HepG2 (cell line): Measurements from ENCODE around the gene ZFAND2B. TPM values are rescaled to one million over a fixed set of nuclear protein-coding genes. Genes with fewer than 3 reads are reported as not detected.
A peak's percentile ranks its signal among the peaks of the same experiment; 100 is the strongest.

Experiments used
- ATAD3A ChIP-seq: sonication (generic); formaldehyde crosslinking; IDR thresholded peaks from 2 replicates; pipeline ENCODE4 v1.4.0; 2020; ENCODE audit warnings: missing genetic modification reagents
- CBX2 ChIP-seq, 2 experiments: fragments of 200-600 bp in 1 of 2; sonication (generic); formaldehyde crosslinking in 1 of 2; IDR thresholded peaks; 2 replicates each; pipeline versions ENCODE4 v1.7.0 to v1.8.1; 2018 to 2022; ENCODE audit warnings: low read depth in 2 of 2, low read length in 1 of 2, mild to moderate bottlenecking in 1 of 2, missing genetic modification reagents in 1 of 2
- GLI4 ChIP-seq: sonication (generic); formaldehyde crosslinking; IDR thresholded peaks from 2 replicates; pipeline ENCODE4 v1.5.1; 2020; ENCODE audit warnings: missing genetic modification reagents, mild to moderate bottlenecking, moderate library complexity, borderline replicate concordance
- JARID2 ChIP-seq: sonication (generic); formaldehyde crosslinking; IDR thresholded peaks from 2 replicates; pipeline ENCODE4 v1.8.1; 2023; ENCODE audit warnings: missing genetic modification reagents, inconsistent platforms; ENCODE audit not compliant: insufficient replicate concordance
- PLRG1 ChIP-seq: fragments of 450-650 bp; conservative IDR thresholded peaks from 2 replicates; pipeline ENCODE4 v1.6.1; 2016
- SMARCC2 ChIP-seq: fragments of 450-650 bp; IDR thresholded peaks from 2 replicates; pipeline ENCODE4 v1.6.1; 2017; ENCODE audit warnings: antibody characterized with exemption, mild to moderate bottlenecking
- TARDBP ChIP-seq: sonication (generic); formaldehyde crosslinking; IDR thresholded peaks from 2 replicates; pipeline ENCODE4 v1.8.0; 2022; ENCODE audit warnings: mild to moderate bottlenecking, missing genetic modification reagents
- U2AF2 ChIP-seq: fragments of 200-400 bp; formaldehyde crosslinking; IDR thresholded peaks from 2 replicates; pipeline ENCODE4 v1.6.1; 2017; ENCODE audit warnings: low read depth, mild to moderate bottlenecking, low read length
- ZSCAN29 ChIP-seq: sonication (generic); formaldehyde crosslinking; conservative IDR thresholded peaks from 2 replicates; pipeline ENCODE4 v1.4.0; 2020; ENCODE audit warnings: mild to moderate bottlenecking, missing genetic modification reagents
- polyA plus RNA-seq, 8 experiments: library from polyadenylated mRNA; depleted of rRNA in 3 of 8; stranded (reverse) in 7 of 8; unstranded in 1 of 8; fragments of >200 nt; fragmentation: Illumina TruSeq in 4 of 8; extraction: Trizol in 4 of 8; gene quantifications; 2 replicates each; pipeline versions ENCODE4 v1.2.1 to v1.2.3, GENCODE V29; 2011 to 2016; ENCODE audit warnings: low read depth in 4 of 8, missing spikeins in 1 of 8, mixed read lengths in 1 of 8; ENCODE audit not compliant: insufficient read depth in 1 of 8
- total RNA-seq, 5 experiments: library from RNA; depleted of rRNA; stranded (reverse); fragments of >200 nt; fragmentation: Illumina TruSeq; extraction: Trizol; gene quantifications; 2 replicates each; pipeline ENCODE4 v1.2.3, GENCODE V29; 2016; ENCODE audit warnings: low read depth in 1 of 5
- TF ChIP-seq, protein P1 (sequence below): sonication (generic); formaldehyde crosslinking; IDR thresholded peaks from 2 replicates; pipeline ENCODE4 v1.4.0; 2020; ENCODE audit warnings: missing genetic modification reagents
- TF ChIP-seq, protein P2 (sequence below): sonication (generic); formaldehyde crosslinking; IDR thresholded peaks from 2 replicates; pipeline ENCODE4 v1.5.0; 2020; ENCODE audit warnings: missing genetic modification reagents
- TF ChIP-seq, protein P3 (sequence below): sonication (generic); formaldehyde crosslinking; IDR thresholded peaks from 2 replicates; pipeline ENCODE4 v1.4.0; 2020; ENCODE audit warnings: mild to moderate bottlenecking, missing genetic modification reagents
- TF ChIP-seq, protein P4 (sequence below): sonication (generic); formaldehyde crosslinking; IDR thresholded peaks from 2 replicates; pipeline ENCODE4 v1.5.0; 2020; ENCODE audit warnings: mild to moderate bottlenecking, missing genetic modification reagents
- TF ChIP-seq, protein P5 (sequence below): IDR thresholded peaks from 2 replicates; pipeline ENCODE4 v1.6.1; 2012; ENCODE audit warnings: inconsistent platforms
- TF ChIP-seq, protein P6 (sequence below): IDR thresholded peaks from 2 replicates; pipeline ENCODE4 v1.6.1; 2018; ENCODE audit warnings: missing genetic modification reagents

ZFAND2B gene
- total and polyA plus RNA-seq, 2 of the 13 experiments (the other 11 are each of a cell fraction or from before 2014, with no cell fraction given): 53.3 to 115 TPM

DNA sequence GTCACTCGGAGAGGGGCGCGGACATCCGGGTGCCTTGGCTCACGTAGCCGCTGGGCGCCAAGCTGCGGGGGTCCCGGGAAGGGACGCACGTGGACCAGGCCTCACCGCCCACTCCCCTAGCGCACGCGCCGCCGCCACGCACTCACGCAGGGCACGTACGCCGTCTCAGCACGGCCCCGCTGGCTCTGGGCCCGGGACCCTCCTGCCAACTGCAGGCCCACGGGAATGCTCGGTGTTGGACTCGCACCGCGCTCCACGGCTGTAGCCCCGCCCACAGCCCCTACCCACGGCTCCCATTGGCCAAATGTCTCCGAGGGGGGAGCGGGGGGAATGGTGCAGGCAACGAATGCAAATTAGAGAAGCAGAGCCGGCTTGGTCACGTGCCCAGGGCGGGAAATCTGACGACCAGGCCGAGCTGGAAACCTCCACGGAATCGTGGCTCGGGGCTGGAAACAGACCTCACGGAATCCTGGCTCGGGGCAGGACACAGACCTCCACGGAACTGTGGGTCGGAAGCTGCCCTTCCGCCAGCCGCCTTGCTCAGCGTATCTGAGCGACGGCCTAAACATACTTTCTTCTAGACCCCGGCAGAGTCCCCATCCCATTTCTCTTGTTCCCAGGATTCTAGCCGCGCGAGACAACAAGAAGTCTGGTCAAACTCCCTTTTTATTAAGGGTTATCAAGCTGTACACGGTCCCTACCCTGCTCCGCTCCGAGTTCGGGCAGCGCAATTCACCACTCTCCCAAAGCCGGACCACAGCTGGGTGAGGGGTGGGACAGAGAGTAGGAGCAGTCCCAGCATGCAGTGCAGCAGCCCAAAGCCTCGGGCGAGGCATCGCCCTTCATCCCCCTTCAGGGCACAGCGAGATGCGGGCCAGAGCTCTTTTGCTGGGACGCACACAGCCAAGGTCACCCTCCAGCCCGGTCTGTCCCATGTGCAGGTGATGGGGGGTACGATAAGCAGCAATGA is 12.4 kb downstream of the ZFAND2B start, which contains the start of gene ABCB6 (continued):
- TF ChIP-seq, protein P1, sequence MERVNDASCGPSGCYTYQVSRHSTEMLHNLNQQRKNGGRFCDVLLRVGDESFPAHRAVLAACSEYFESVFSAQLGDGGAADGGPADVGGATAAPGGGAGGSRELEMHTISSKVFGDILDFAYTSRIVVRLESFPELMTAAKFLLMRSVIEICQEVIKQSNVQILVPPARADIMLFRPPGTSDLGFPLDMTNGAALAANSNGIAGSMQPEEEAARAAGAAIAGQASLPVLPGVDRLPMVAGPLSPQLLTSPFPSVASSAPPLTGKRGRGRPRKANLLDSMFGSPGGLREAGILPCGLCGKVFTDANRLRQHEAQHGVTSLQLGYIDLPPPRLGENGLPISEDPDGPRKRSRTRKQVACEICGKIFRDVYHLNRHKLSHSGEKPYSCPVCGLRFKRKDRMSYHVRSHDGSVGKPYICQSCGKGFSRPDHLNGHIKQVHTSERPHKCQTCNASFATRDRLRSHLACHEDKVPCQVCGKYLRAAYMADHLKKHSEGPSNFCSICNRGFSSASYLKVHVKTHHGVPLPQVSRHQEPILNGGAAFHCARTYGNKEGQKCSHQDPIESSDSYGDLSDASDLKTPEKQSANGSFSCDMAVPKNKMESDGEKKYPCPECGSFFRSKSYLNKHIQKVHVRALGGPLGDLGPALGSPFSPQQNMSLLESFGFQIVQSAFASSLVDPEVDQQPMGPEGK (CRISPR knock-in tag): peak; percentile 92
- TF ChIP-seq U2AF2 (peak; percentile 80; the same call in 1 of the 2 replicates), ATAD3A (no peak), ZSCAN29 (CRISPR knock-in tag) (no peak), PLRG1 (no peak), GLI4 (CRISPR knock-in tag) (peak; percentile 62; the same call in 1 of the 2 replicates), TARDBP (CRISPR knock-in tag) (peak; percentile 95), JARID2 (no peak), SMARCC2 (no peak), CBX2 (IDR thresholded peaks at IDR 0.05; ENCODE audit: low read depth, low read length) (no peak), CBX2 (CRISPR knock-in tag; IDR thresholded peaks at IDR 0.05; ENCODE audit: low read depth) (no peak; the same call in 1 of the 2 replicates)
- TF ChIP-seq, protein P2, sequence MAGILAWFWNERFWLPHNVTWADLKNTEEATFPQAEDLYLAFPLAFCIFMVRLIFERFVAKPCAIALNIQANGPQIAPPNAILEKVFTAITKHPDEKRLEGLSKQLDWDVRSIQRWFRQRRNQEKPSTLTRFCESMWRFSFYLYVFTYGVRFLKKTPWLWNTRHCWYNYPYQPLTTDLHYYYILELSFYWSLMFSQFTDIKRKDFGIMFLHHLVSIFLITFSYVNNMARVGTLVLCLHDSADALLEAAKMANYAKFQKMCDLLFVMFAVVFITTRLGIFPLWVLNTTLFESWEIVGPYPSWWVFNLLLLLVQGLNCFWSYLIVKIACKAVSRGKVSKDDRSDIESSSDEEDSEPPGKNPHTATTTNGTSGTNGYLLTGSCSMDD: peak; percentile 94
- TF ChIP-seq, protein P3, sequence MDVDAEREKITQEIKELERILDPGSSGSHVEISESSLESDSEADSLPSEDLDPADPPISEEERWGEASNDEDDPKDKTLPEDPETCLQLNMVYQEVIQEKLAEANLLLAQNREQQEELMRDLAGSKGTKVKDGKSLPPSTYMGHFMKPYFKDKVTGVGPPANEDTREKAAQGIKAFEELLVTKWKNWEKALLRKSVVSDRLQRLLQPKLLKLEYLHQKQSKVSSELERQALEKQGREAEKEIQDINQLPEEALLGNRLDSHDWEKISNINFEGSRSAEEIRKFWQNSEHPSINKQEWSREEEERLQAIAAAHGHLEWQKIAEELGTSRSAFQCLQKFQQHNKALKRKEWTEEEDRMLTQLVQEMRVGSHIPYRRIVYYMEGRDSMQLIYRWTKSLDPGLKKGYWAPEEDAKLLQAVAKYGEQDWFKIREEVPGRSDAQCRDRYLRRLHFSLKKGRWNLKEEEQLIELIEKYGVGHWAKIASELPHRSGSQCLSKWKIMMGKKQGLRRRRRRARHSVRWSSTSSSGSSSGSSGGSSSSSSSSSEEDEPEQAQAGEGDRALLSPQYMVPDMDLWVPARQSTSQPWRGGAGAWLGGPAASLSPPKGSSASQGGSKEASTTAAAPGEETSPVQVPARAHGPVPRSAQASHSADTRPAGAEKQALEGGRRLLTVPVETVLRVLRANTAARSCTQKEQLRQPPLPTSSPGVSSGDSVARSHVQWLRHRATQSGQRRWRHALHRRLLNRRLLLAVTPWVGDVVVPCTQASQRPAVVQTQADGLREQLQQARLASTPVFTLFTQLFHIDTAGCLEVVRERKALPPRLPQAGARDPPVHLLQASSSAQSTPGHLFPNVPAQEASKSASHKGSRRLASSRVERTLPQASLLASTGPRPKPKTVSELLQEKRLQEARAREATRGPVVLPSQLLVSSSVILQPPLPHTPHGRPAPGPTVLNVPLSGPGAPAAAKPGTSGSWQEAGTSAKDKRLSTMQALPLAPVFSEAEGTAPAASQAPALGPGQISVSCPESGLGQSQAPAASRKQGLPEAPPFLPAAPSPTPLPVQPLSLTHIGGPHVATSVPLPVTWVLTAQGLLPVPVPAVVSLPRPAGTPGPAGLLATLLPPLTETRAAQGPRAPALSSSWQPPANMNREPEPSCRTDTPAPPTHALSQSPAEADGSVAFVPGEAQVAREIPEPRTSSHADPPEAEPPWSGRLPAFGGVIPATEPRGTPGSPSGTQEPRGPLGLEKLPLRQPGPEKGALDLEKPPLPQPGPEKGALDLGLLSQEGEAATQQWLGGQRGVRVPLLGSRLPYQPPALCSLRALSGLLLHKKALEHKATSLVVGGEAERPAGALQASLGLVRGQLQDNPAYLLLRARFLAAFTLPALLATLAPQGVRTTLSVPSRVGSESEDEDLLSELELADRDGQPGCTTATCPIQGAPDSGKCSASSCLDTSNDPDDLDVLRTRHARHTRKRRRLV (CRISPR knock-in tag): peak; percentile 97
- TF ChIP-seq, protein P4, sequence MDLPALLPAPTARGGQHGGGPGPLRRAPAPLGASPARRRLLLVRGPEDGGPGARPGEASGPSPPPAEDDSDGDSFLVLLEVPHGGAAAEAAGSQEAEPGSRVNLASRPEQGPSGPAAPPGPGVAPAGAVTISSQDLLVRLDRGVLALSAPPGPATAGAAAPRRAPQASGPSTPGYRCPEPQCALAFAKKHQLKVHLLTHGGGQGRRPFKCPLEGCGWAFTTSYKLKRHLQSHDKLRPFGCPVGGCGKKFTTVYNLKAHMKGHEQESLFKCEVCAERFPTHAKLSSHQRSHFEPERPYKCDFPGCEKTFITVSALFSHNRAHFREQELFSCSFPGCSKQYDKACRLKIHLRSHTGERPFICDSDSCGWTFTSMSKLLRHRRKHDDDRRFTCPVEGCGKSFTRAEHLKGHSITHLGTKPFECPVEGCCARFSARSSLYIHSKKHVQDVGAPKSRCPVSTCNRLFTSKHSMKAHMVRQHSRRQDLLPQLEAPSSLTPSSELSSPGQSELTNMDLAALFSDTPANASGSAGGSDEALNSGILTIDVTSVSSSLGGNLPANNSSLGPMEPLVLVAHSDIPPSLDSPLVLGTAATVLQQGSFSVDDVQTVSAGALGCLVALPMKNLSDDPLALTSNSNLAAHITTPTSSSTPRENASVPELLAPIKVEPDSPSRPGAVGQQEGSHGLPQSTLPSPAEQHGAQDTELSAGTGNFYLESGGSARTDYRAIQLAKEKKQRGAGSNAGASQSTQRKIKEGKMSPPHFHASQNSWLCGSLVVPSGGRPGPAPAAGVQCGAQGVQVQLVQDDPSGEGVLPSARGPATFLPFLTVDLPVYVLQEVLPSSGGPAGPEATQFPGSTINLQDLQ (CRISPR knock-in tag): peak; percentile 94
- TF ChIP-seq, protein P5, sequence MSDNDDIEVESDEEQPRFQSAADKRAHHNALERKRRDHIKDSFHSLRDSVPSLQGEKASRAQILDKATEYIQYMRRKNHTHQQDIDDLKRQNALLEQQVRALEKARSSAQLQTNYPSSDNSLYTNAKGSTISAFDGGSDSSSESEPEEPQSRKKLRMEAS: peak; percentile 95
- TF ChIP-seq, protein P6, sequence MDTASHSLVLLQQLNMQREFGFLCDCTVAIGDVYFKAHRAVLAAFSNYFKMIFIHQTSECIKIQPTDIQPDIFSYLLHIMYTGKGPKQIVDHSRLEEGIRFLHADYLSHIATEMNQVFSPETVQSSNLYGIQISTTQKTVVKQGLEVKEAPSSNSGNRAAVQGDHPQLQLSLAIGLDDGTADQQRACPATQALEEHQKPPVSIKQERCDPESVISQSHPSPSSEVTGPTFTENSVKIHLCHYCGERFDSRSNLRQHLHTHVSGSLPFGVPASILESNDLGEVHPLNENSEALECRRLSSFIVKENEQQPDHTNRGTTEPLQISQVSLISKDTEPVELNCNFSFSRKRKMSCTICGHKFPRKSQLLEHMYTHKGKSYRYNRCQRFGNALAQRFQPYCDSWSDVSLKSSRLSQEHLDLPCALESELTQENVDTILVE: no peak; the same call in none of the 2 replicates
